ENCODE measurements around the gene GGCT. TPM values are rescaled to one million over a fixed set of nuclear protein-coding genes. Genes with fewer than 3 reads are reported as not detected.

The GGCT gene
- total and polyA plus RNA-seq, 2 of the 8 experiments (the other 6 are each of a cell fraction or from before 2014, with no cell fraction given), result 50.0 to 129 TPM

- no peak for TF ChIP-seq CHD7 (IDR thresholded peaks at IDR 0.05; ENCODE audit: insufficient replicate concordance, low read length)
- no peak for TF ChIP-seq SIN3A (conservative IDR thresholded peaks at IDR 0.05 in 1 of 2, IDR thresholded peaks at IDR 0.05 in 1 of 2; ENCODE audit: low read depth in 1 of 2, low read length in 2 of 2)
- TF ChIP-seq CBX5 (IDR thresholded peaks at IDR 0.05; ENCODE audit: low read depth, low read length), result no peak
- no peak for TF ChIP-seq GTF2F1 (IDR thresholded peaks at IDR 0.05; ENCODE audit: borderline replicate concordance, low read depth, low read length)
- no peak for TF ChIP-seq SP1 (IDR thresholded peaks at IDR 0.05; ENCODE audit: low read depth, low read length)
- no peak for TF ChIP-seq NRF1 (IDR thresholded peaks at IDR 0.05; ENCODE audit: low read depth, low read length)
- no peak for TF ChIP-seq CTBP2 (IDR thresholded peaks at IDR 0.05; ENCODE audit: borderline replicate concordance, insufficient read depth, insufficient read length, low read length)
Measured at GRCh38 chr7:30459591-30460245, 44.9 kb downstream of the GGCT start (continued).

Measured in H1 (cell line).